Measurements from ENCODE around the gene PLCL2.

DNA sequence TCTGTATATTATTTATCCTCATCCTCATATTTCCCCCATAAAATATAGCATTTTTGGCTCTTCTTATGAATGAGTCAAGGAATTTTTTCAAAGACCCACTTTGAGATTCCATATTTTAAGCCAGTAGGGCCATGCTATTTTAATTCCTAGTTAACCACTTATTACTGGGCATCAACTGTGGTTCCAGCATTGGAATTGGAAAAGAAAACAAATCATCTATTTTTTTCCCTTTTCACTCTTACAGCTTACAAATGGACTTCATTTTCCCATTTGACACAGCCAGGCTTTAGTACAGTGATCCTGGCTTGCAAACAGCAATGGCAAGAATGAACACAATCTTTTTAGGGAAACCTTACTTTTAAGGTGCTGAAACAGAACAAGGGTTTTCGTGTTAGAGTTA, 19.4 kb upstream of the PLCL2 start:
- TF ChIP-seq CTCF (IDR thresholded peaks at IDR 0.05) (no peak), POLR2A (IDR thresholded peaks at IDR 0.05) (no peak)
